ENCODE measurements around the gene POMGNT2. TPM values are rescaled to one million over a fixed set of nuclear protein-coding genes. Genes with fewer than 3 reads are reported as not detected.
"Not testable (repeated sequence)": the region's sequence is repeated elsewhere in the genome, so short reads cannot be mapped to it uniquely, and the experiment has no call there.

The POMGNT2 gene
- total and polyA plus RNA-seq, 12 donors = 7.1 to 29.4 (median 16.9) TPM

DNA sequence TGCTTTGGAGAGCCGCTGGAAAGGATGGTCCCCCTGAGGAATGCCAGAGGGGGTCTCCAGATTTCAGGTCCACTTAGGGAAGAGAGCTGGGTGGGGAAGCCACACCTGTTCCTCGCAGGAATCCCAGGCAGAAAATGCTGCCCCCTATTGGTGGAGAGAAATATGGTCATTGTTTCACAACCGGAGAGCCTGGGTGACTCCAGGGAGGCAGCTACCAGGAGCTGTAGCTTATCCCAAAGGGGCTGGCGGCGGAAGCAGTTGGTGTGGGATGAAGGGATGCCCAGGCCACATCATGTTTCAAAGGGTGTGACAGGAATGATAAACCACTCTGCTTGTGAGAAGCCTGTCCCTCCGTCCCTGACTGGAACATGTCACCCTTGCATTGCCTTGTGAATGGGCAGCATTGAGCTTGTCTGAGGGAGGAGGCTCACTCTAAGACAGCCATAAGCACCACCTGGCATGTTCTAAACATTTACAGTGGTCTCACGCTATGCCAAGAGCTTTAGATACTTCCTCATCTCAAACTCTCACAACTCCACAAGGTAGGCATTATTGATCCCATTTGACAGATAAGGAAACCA is 34.5 kb downstream of the POMGNT2 start:
- no peaks in the 10 kb centered on the region for H3K27me3 ChIP-seq
- H3K4me3 ChIP-seq = no peak overlapping the region
- intact Hi-C loops (cut with DNase I) = no loop called here
- H3K27ac ChIP-seq = no peak overlapping the region
- DNase-seq = no peak
- TF ChIP-seq, protein P1, sequence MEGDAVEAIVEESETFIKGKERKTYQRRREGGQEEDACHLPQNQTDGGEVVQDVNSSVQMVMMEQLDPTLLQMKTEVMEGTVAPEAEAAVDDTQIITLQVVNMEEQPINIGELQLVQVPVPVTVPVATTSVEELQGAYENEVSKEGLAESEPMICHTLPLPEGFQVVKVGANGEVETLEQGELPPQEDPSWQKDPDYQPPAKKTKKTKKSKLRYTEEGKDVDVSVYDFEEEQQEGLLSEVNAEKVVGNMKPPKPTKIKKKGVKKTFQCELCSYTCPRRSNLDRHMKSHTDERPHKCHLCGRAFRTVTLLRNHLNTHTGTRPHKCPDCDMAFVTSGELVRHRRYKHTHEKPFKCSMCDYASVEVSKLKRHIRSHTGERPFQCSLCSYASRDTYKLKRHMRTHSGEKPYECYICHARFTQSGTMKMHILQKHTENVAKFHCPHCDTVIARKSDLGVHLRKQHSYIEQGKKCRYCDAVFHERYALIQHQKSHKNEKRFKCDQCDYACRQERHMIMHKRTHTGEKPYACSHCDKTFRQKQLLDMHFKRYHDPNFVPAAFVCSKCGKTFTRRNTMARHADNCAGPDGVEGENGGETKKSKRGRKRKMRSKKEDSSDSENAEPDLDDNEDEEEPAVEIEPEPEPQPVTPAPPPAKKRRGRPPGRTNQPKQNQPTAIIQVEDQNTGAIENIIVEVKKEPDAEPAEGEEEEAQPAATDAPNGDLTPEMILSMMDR (IDR thresholded peaks at IDR 0.05) = peak in 7 of 9 donors; percentile 20 to 47 (median 33)
- no peaks in the 10 kb centered on the region for H3K36me3 ChIP-seq
- H3K9me3 ChIP-seq = peaks cover 0 to 3% (median 0%) of the 10 kb centered on the region in 11 donors
- no peaks in the 10 kb centered on the region for H3K4me1 ChIP-seq
- ATAC-seq = no peak
- WGBS, 2 donors = 51 to 59% methylated on average over 7 of the region's 7 CpGs

DNA sequence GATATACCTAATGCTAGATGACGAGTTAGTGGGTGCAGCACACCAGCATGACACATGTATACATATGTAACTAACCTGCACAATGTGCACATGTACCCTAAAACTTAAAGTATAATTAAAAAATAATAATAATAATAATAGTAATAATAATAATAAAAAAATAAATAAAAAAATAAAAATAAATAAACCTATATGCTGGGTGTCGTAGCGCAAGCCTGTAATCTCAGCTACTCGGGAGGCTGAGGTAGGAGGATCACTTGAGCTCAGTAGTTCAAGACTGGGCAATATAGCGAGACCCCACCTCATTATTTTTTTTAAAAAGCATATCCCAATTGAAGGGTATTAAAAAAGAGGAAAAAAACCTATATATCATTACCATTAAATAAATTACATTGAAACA is 35.2 kb downstream of the POMGNT2 start:
- intact Hi-C loops (cut with DNase I); H3K27me3 ChIP-seq; H3K4me1 ChIP-seq; ATAC-seq; DNase-seq; H3K4me3 ChIP-seq; H3K27ac ChIP-seq; H3K36me3 ChIP-seq; H3K9me3 ChIP-seq: not testable (repeated sequence)
- WGBS, 2 donors = 91 to 98% methylated on average over 4 of the region's 5 CpGs

DNA sequence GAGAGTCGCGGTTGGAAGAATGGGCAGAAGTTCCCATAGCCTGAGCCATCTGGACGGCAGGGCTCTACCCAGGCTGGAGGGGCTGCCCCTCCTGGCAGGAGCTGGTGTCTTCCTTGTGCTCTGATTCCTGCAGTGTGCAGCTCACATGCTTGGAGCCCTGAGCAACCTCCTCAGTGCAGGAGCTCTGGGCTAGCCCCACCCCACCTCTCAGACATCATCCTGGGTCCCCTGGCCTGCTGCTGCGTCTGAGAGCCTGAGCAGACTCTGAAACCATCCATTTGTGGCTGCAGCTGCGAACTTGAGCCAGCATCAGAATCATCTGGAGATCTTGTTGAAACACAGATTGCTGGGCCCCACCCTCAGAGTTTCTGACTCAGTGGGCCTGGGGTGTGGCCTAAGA is 42.8 kb downstream of the POMGNT2 start:
- ATAC-seq (peak in 1 of 8 donors; percentile 13), DNase-seq (no peak)
- Histone ChIP-seq H3K27me3 (peaks cover 0 to 2% (median 0%) of the 10 kb centered on the region in 7 donors), H3K36me3 (no peaks in the 10 kb centered on the region), H3K4me1 (no peaks in the 10 kb centered on the region), H3K4me3 (no peak overlapping the region), H3K9me3 (peaks cover 0 to 18% (median 4%) of the 10 kb centered on the region in 11 donors), H3K27ac (no peak overlapping the region)
- TF ChIP-seq, protein P1 (IDR thresholded peaks at IDR 0.05) = no peak
- intact Hi-C loops (cut with DNase I) = no loop called here
- 73 to 94% methylated on average over 4 to 5 of the region's 5 CpGs for WGBS, 2 donors

DNA sequence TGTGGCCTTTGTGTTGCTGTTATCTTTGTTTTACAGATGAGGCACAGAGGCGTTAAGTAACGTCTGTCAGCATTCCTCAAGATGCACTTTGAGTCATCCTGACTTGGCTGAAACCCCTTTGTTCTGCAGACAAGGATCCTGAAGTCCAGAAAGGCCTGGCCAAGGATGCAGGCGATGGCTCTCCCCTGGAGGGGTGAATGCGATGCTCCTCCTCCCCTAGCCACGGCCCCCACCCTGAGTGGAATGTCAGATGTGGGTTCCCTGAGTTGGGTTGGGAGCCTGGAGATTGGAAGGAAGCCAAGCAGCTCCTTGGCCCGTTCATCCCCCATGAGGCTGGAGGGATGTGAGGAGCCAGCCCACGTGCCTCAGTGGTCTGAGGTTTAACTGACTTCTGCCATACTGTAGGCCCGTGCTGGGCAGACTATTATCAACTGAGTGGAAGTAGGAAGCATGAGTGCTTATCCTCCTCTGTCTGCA is 43.3 kb downstream of the POMGNT2 start:
- peak in 3 of 8 donors; percentile 20 to 50 (median 22) for ATAC-seq
- peaks cover 0 to 2% (median 0%) of the 10 kb centered on the region in 7 donors for H3K27me3 ChIP-seq
- H3K9me3 ChIP-seq = peaks cover 0 to 19% (median 4%) of the 10 kb centered on the region in 11 donors
- no peaks in the 10 kb centered on the region for H3K36me3 ChIP-seq
- intact Hi-C loops (cut with DNase I) = no loop called here
- H3K4me3 ChIP-seq = no peak overlapping the region
- H3K27ac ChIP-seq = no peak overlapping the region
- no peak for DNase-seq
- WGBS, 2 donors = 56 to 61% methylated on average over 8 of the region's 8 CpGs
- no peaks in the 10 kb centered on the region for H3K4me1 ChIP-seq
- TF ChIP-seq, protein P1 (IDR thresholded peaks at IDR 0.05) = no peak

DNA sequence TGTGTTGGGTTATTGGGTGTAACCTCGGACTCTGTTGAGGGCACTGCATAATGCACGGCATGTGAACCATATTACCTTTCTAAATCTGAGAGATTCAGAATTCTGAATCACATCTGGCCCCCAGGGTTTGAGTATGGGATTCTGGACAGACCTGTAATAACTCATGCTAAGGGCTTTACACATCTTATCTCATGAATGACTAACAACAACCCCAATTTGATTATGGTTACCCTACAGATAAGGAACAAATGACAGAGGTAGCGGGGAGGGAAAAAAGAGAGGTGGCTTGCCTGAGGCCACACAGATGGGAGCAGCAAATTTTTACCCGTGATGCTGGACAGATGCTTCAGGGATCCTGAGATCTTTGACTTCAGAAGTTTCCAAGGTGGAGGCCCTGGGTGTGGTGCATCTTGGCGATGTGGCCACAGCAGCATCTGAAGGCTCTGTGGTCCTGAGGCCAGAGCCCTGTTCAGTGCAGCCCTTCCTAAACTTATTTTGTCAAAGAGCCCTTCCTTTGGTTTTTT is 43.8 kb downstream of the POMGNT2 start:
- intact Hi-C loops (cut with DNase I) = no loop called here

More for the DNA sequence above, 43.8 kb downstream of the POMGNT2 start:
- 89 to 90% methylated on average over 5 of the region's 5 CpGs for WGBS, 2 donors
- Histone ChIP-seq H3K27ac (no peak overlapping the region), H3K4me3 (no peak overlapping the region), H3K9me3 (peaks cover 0 to 19% (median 4%) of the 10 kb centered on the region in 11 donors), H3K36me3 (no peaks in the 10 kb centered on the region), H3K27me3 (peaks cover 0 to 2% (median 0%) of the 10 kb centered on the region in 7 donors), H3K4me1 (no peaks in the 10 kb centered on the region)
- ATAC-seq = no peak
- TF ChIP-seq, protein P1 (IDR thresholded peaks at IDR 0.05) = no peak
- DNase-seq = no peak

Measured in heart right ventricle (tissue), 16 donors.